NT2/D1 (cell line): ENCODE results near the gene UTP11.

Experiments used
- SUZ12 ChIP-seq: IDR thresholded peaks from 2 replicates; pipeline ENCODE4 v1.6.1; 2011; ENCODE audit not compliant: insufficient read length, insufficient read depth; ENCODE audit errors: extremely low read depth
- YY1 ChIP-seq: IDR thresholded peaks from 2 replicates; pipeline ENCODE4 v1.6.1; 2011; ENCODE audit not compliant: insufficient read length, insufficient read depth
- ZNF274 ChIP-seq: IDR thresholded peaks from 2 replicates; pipeline ENCODE4 v1.6.1; 2011; ENCODE audit warnings: mild to moderate bottlenecking, low read depth, low read length

DNA sequence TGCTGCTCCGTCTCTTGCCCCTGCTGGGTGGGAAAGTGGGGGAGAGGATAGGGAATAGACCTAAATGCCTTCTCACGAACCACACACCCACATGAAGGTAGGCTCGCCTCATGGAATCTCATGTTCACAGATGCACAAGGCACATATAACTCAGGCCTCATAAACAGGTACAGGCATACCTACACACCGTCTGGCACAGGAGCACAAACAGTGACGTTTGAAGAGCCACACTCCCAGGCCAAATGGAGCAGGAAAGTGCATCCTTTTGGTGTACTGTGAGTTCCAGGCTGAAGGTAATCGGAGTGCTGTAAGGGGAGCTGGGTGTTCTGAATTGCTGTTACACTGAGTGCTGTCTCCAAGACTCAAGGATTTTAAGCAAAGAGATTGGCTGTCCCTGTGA is 13.1 kb downstream of the UTP11 start:
- TF ChIP-seq SUZ12: no peak
- TF ChIP-seq ZNF274: no peak
- no peak for TF ChIP-seq YY1
